GM12878 (cell line): ENCODE results near the gene VSTM1.

Source experiments
- CHD2 ChIP-seq: IDR thresholded peaks from 2 replicates; pipeline ENCODE4 v1.6.1; 2011; ENCODE audit warnings: low read depth, low read length, improper control_type of control experiment, borderline replicate concordance
- NFYA ChIP-seq: IDR thresholded peaks from 2 replicates; pipeline ENCODE4 v1.6.1; 2011; ENCODE audit warnings: low read depth, mild to moderate bottlenecking, low read length, improper control_type of control experiment, borderline replicate concordance
- NFYB ChIP-seq: IDR thresholded peaks from 2 replicates; pipeline ENCODE4 v1.6.1; 2011; ENCODE audit warnings: low read depth, mild to moderate bottlenecking, low read length, improper control_type of control experiment, moderate library complexity; ENCODE audit not compliant: insufficient read depth
- POLR2A ChIP-seq: IDR thresholded peaks from 2 replicates; pipeline ENCODE4 v1.6.1; 2011; ENCODE audit warnings: low read depth, mild to moderate bottlenecking, low read length
- POLR2AphosphoS5 ChIP-seq: IDR thresholded peaks from 2 replicates; pipeline ENCODE4 v1.6.1; 2011; ENCODE audit warnings: mild to moderate bottlenecking, low read length, inconsistent platforms
- ZNF274 ChIP-seq: IDR thresholded peaks from one replicate; pipeline ENCODE4 v1.8.0; 2011; ENCODE audit not compliant: insufficient read length, insufficient read depth
- TF ChIP-seq, protein P1 (sequence below), 3 experiments: IDR thresholded peaks in 2 of 3; conservative IDR thresholded peaks in 1 of 3; 2 replicates each; pipeline ENCODE4 v1.5.1; 2011; ENCODE audit warnings: low read depth in 3 of 3, low read length in 3 of 3, mild to moderate bottlenecking in 3 of 3, control low read depth in 2 of 3, moderate library complexity in 2 of 3, inconsistent platforms in 1 of 3, mixed read lengths in 1 of 3; ENCODE audit not compliant: control insufficient read depth in 2 of 3, insufficient read depth in 1 of 3; ENCODE audit errors: extremely low read depth in 1 of 3
- TF ChIP-seq, protein P2 (sequence below): IDR thresholded peaks from 2 replicates; pipeline ENCODE4 v1.6.1; 2012; ENCODE audit warnings: low read depth, low read length, improper control_type of control experiment
- TF ChIP-seq, protein P3 (sequence below): fragments of 450-650 bp; IDR thresholded peaks from 2 replicates; pipeline ENCODE4 v1.6.1; 2016; ENCODE audit warnings: mild to moderate bottlenecking
- TF ChIP-seq, protein P4 (sequence below): IDR thresholded peaks from 2 replicates; pipeline ENCODE4 v1.6.1; 2011; ENCODE audit warnings: mild to moderate bottlenecking, low read depth, low read length, moderate library complexity; ENCODE audit not compliant: insufficient replicate concordance

DNA sequence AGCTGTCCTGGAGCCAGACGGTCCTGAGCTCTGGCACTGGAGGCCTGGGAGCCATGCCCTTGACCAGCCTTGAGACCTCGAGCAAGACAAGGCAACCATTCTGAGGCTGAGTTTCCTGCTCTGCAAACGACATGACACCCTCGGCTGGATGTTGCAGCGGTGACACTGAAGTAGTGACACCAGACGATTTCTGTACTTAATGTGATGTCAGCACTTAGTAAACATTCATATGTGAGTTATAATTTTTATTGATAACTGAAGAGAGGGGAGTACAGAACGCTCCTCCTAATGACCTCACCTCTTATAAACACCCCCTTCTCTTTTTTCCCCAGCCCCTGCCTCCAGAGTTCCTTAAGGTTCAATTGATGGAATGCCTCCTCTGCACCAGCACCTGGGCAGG, 44.8 kb upstream of the VSTM1 start:
- TF ChIP-seq, protein P1, sequence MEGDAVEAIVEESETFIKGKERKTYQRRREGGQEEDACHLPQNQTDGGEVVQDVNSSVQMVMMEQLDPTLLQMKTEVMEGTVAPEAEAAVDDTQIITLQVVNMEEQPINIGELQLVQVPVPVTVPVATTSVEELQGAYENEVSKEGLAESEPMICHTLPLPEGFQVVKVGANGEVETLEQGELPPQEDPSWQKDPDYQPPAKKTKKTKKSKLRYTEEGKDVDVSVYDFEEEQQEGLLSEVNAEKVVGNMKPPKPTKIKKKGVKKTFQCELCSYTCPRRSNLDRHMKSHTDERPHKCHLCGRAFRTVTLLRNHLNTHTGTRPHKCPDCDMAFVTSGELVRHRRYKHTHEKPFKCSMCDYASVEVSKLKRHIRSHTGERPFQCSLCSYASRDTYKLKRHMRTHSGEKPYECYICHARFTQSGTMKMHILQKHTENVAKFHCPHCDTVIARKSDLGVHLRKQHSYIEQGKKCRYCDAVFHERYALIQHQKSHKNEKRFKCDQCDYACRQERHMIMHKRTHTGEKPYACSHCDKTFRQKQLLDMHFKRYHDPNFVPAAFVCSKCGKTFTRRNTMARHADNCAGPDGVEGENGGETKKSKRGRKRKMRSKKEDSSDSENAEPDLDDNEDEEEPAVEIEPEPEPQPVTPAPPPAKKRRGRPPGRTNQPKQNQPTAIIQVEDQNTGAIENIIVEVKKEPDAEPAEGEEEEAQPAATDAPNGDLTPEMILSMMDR (IDR thresholded peaks at IDR 0.05 in 2 of 3, conservative IDR thresholded peaks at IDR 0.05 in 1 of 3; ENCODE audit: control insufficient read depth in 2 of 3, extremely low read depth in 1 of 3, insufficient read depth in 1 of 3, low read depth in 3 of 3, low read length in 3 of 3), result no peak
- TF ChIP-seq NFYB (no peak), POLR2AphosphoS5 (no peak), CHD2 (no peak), ZNF274 (no peak), POLR2A (no peak), NFYA (no peak)
- TF ChIP-seq, protein P2, sequence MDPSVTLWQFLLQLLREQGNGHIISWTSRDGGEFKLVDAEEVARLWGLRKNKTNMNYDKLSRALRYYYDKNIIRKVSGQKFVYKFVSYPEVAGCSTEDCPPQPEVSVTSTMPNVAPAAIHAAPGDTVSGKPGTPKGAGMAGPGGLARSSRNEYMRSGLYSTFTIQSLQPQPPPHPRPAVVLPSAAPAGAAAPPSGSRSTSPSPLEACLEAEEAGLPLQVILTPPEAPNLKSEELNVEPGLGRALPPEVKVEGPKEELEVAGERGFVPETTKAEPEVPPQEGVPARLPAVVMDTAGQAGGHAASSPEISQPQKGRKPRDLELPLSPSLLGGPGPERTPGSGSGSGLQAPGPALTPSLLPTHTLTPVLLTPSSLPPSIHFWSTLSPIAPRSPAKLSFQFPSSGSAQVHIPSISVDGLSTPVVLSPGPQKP, result no peak
- TF ChIP-seq, protein P3, sequence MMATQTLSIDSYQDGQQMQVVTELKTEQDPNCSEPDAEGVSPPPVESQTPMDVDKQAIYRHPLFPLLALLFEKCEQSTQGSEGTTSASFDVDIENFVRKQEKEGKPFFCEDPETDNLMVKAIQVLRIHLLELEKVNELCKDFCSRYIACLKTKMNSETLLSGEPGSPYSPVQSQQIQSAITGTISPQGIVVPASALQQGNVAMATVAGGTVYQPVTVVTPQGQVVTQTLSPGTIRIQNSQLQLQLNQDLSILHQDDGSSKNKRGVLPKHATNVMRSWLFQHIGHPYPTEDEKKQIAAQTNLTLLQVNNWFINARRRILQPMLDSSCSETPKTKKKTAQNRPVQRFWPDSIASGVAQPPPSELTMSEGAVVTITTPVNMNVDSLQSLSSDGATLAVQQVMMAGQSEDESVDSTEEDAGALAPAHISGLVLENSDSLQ, result no peak
- TF ChIP-seq, protein P4, sequence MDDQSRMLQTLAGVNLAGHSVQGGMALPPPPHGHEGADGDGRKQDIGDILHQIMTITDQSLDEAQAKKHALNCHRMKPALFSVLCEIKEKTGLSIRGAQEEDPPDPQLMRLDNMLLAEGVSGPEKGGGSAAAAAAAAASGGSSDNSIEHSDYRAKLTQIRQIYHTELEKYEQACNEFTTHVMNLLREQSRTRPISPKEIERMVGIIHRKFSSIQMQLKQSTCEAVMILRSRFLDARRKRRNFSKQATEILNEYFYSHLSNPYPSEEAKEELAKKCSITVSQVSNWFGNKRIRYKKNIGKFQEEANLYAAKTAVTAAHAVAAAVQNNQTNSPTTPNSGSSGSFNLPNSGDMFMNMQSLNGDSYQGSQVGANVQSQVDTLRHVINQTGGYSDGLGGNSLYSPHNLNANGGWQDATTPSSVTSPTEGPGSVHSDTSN, result no peak
